SK-N-SH treated with all-trans-retinoic acid at 6 μM for 48 hours (cell line): ENCODE results near the gene DIDO1.

ENCODE experiments used
- ATAC-seq: fragments of 200-7000 bp; cut with Tn5 transposase; 3 replicates; pipeline ENCODE4 v1.9.1; 2020; ENCODE audit warnings: mild to moderate bottlenecking, moderate library complexity
- ARNTL ChIP-seq: fragments of 450-650 bp; formaldehyde crosslinking; IDR thresholded peaks from 2 replicates; pipeline ENCODE4 v1.5.0; 2020; ENCODE audit warnings: low read depth, mild to moderate bottlenecking, moderate library complexity, borderline replicate concordance
- BACH2 ChIP-seq: fragments of 250-450 bp; sonication (Bioruptor Pico); IDR thresholded peaks from 2 replicates; pipeline ENCODE4 v1.9.0; 2021; ENCODE audit warnings: mild to moderate bottlenecking, borderline replicate concordance
- CSDC2 ChIP-seq: fragments of 250-450 bp; sonication (Bioruptor Pico); IDR thresholded peaks from 2 replicates; pipeline ENCODE4 v1.5.0; 2020; ENCODE audit warnings: mild to moderate bottlenecking, moderate library complexity
- GLIS3 ChIP-seq: fragments of 250-450 bp; sonication (Bioruptor Pico); IDR thresholded peaks from 2 replicates; pipeline ENCODE4 v1.5.0; 2020; ENCODE audit warnings: mild to moderate bottlenecking, moderate library complexity
- ISL1 ChIP-seq: fragments of 250-450 bp; sonication (Bioruptor Pico); IDR thresholded peaks from 2 replicates; pipeline ENCODE4 v2.1.2; 2022; ENCODE audit warnings: mild to moderate bottlenecking, moderate library complexity
- OSR1 ChIP-seq: fragments of 250-450 bp; sonication (Bioruptor Pico); IDR thresholded peaks from 2 replicates; pipeline ENCODE4 v1.8.0; 2022; ENCODE audit warnings: moderate library complexity, mild to moderate bottlenecking, inconsistent platforms
- TCF4 ChIP-seq: fragments of 250-450 bp; sonication (Bioruptor Pico); IDR thresholded peaks from 2 replicates; pipeline ENCODE4 v1.8.0; 2021; ENCODE audit warnings: mild to moderate bottlenecking, moderate library complexity, borderline replicate concordance
- TOX ChIP-seq: fragments of 250-450 bp; sonication (Bioruptor Pico); IDR thresholded peaks from 2 replicates; pipeline ENCODE4 v1.8.0; 2021; ENCODE audit warnings: mild to moderate bottlenecking, moderate library complexity, borderline replicate concordance
- ZC3H10 ChIP-seq: fragments of 250-450 bp; sonication (Bioruptor Pico); IDR thresholded peaks from 2 replicates; pipeline ENCODE4 v1.5.1; 2021; ENCODE audit warnings: mild to moderate bottlenecking, moderate library complexity
- ZNF565 ChIP-seq: fragments of 450-650 bp; formaldehyde crosslinking; conservative IDR thresholded peaks from 2 replicates; pipeline ENCODE4 v1.5.0; 2020; ENCODE audit warnings: low read depth, mild to moderate bottlenecking, moderate library complexity
- ZNF8 ChIP-seq: fragments of 450-650 bp; formaldehyde crosslinking; IDR thresholded peaks from 2 replicates; pipeline ENCODE4 v1.5.0; 2020; ENCODE audit warnings: mild to moderate bottlenecking, moderate library complexity
- TF ChIP-seq, protein P1 (sequence below): fragments of 250-450 bp; sonication (Bioruptor Pico); IDR thresholded peaks from 2 replicates; pipeline ENCODE4 v1.8.0; 2020; ENCODE audit warnings: mild to moderate bottlenecking, moderate library complexity, borderline replicate concordance
- TF ChIP-seq, protein P2 (sequence below): fragments of 250-450 bp; sonication (Bioruptor Pico); IDR thresholded peaks from 2 replicates; pipeline ENCODE4 v1.5.0; 2020; ENCODE audit warnings: mild to moderate bottlenecking, moderate library complexity
- TF ChIP-seq, protein P3 (sequence below): fragments of 250-450 bp; sonication (Bioruptor Pico); IDR thresholded peaks from 2 replicates; pipeline ENCODE4 v1.5.1; 2020; ENCODE audit warnings: low read depth, mild to moderate bottlenecking, moderate library complexity
- TF ChIP-seq, protein P4 (sequence below): fragments of 250-450 bp; sonication (Bioruptor Pico); IDR thresholded peaks from 2 replicates; pipeline ENCODE4 v1.8.0; 2021; ENCODE audit warnings: low read depth, mild to moderate bottlenecking, moderate library complexity, borderline replicate concordance

The DIDO1 gene

DNA sequence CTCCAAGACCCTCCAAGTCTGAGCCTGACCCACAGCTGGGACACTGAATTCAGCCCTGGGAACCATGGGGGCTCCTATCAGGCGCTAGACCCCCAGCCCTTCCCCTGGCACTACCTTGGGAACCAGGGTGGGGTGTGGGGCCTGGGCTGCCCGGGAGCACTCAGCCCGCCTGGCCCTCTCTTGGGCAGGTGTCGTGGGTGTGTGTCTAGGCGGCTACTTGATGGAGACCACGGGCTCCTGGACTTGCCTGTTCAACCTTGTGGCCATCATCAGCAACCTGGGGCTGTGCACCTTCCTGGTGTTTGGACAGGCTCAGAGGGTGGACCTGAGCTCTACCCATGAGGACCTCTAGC, 40.8 kb upstream of the DIDO1 start:
- ATAC-seq, result no peak
- TF ChIP-seq GLIS3 (CRISPR knock-in tag), result no peak
- no peak for TF ChIP-seq OSR1 (CRISPR knock-in tag)
- TF ChIP-seq TOX, result no peak
- TF ChIP-seq, protein P1, sequence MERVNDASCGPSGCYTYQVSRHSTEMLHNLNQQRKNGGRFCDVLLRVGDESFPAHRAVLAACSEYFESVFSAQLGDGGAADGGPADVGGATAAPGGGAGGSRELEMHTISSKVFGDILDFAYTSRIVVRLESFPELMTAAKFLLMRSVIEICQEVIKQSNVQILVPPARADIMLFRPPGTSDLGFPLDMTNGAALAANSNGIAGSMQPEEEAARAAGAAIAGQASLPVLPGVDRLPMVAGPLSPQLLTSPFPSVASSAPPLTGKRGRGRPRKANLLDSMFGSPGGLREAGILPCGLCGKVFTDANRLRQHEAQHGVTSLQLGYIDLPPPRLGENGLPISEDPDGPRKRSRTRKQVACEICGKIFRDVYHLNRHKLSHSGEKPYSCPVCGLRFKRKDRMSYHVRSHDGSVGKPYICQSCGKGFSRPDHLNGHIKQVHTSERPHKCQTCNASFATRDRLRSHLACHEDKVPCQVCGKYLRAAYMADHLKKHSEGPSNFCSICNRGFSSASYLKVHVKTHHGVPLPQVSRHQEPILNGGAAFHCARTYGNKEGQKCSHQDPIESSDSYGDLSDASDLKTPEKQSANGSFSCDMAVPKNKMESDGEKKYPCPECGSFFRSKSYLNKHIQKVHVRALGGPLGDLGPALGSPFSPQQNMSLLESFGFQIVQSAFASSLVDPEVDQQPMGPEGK (CRISPR knock-in tag), result no peak
- TF ChIP-seq, protein P2, sequence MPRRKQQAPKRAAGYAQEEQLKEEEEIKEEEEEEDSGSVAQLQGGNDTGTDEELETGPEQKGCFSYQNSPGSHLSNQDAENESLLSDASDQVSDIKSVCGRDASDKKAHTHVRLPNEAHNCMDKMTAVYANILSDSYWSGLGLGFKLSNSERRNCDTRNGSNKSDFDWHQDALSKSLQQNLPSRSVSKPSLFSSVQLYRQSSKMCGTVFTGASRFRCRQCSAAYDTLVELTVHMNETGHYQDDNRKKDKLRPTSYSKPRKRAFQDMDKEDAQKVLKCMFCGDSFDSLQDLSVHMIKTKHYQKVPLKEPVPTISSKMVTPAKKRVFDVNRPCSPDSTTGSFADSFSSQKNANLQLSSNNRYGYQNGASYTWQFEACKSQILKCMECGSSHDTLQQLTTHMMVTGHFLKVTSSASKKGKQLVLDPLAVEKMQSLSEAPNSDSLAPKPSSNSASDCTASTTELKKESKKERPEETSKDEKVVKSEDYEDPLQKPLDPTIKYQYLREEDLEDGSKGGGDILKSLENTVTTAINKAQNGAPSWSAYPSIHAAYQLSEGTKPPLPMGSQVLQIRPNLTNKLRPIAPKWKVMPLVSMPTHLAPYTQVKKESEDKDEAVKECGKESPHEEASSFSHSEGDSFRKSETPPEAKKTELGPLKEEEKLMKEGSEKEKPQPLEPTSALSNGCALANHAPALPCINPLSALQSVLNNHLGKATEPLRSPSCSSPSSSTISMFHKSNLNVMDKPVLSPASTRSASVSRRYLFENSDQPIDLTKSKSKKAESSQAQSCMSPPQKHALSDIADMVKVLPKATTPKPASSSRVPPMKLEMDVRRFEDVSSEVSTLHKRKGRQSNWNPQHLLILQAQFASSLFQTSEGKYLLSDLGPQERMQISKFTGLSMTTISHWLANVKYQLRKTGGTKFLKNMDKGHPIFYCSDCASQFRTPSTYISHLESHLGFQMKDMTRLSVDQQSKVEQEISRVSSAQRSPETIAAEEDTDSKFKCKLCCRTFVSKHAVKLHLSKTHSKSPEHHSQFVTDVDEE, result no peak
- no peak for TF ChIP-seq ZC3H10 (CRISPR knock-in tag)
- TF ChIP-seq, protein P3, sequence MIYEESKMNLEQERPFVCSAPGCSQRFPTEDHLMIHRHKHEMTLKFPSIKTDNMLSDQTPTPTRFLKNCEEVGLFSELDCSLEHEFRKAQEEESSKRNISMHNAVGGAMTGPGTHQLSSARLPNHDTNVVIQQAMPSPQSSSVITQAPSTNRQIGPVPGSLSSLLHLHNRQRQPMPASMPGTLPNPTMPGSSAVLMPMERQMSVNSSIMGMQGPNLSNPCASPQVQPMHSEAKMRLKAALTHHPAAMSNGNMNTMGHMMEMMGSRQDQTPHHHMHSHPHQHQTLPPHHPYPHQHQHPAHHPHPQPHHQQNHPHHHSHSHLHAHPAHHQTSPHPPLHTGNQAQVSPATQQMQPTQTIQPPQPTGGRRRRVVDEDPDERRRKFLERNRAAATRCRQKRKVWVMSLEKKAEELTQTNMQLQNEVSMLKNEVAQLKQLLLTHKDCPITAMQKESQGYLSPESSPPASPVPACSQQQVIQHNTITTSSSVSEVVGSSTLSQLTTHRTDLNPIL (CRISPR knock-in tag), result no peak
- no peak for TF ChIP-seq TCF4 (CRISPR knock-in tag)
- TF ChIP-seq ISL1 (CRISPR knock-in tag), result no peak
- TF ChIP-seq ZNF8, result no peak

DNA sequence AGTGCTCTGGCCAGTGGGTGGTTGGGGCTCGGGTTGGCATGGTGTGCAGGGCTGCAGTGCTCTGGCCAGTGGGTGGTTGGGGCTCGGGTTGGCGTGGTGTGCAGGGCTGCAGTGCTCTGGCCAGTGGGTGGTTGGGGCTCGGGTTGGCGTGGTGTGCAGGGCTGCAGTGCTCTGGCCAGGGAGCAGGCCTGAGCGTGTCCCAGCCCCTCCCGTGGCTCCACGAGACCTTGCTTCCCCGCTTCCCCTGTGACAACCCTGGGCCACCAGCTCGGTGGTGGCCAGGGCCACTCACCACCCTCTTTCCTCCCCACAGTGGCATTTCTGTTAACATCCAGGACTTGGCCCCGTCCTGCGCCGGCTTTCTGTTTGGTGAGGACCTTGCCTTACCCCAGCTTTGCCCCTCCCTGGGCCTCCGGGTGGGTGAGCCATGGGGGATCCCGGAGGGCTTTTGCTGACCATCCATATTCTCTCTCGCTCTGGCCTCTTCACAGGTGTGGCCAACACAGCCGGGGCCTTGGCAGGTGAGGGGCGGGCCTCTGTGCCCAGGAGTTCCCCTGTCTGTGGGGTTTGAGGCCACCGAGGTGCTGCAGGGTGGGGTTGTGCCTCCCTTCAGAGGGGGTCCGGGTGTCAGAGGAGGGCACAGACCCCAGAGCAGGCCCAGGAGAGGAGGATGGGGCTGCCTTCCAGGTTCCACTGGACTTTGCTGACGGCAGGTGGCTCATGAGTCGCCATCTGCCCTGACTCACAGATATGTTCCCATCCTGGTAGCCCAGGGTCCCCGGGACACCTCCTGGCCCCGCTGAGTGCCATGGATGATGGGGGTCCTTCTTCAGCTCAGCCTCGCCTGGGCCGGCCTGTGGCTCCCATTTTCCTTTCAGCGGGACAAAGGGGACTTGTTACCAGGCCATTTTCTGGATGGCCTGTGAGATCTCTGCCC, 40.2 kb upstream of the DIDO1 start:
- TF ChIP-seq BACH2 (no peak), OSR1 (CRISPR knock-in tag) (no peak), ZNF8 (no peak), ZNF565 (no peak), GLIS3 (CRISPR knock-in tag) (no peak), ISL1 (CRISPR knock-in tag) (no peak), ARNTL (CRISPR knock-in tag) (no peak), CSDC2 (no peak)
- TF ChIP-seq, protein P3 (CRISPR knock-in tag), result no peak
- TF ChIP-seq, protein P4, sequence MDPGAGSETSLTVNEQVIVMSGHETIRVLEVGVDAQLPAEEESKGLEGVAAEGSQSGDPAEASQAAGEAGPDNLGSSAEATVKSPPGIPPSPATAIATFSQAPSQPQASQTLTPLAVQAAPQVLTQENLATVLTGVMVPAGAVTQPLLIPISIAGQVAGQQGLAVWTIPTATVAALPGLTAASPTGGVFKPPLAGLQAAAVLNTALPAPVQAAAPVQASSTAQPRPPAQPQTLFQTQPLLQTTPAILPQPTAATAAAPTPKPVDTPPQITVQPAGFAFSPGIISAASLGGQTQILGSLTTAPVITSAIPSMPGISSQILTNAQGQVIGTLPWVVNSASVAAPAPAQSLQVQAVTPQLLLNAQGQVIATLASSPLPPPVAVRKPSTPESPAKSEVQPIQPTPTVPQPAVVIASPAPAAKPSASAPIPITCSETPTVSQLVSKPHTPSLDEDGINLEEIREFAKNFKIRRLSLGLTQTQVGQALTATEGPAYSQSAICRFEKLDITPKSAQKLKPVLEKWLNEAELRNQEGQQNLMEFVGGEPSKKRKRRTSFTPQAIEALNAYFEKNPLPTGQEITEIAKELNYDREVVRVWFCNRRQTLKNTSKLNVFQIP (CRISPR knock-in tag), result no peak
- no peak for ATAC-seq

DNA sequence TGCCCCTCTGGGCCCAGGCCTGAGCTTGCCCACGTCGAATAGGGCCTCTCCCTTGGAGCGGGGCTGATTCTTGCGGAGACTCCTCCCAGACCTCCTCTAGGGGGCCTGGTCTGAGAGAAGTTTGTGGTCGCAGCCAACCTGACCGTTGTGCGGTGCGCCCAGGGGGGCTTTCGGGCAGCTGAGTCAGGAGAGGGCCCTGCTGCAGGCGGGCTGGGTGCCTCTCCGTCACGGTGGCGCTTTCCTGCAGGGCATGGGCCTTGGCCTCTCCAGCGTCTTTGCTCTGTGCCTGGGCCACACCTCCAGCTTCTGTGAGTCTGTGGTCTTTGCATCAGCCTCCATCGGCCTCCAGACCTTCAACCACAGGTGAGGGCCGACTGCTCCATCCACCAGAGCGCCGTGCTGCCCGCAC, 39.1 kb upstream of the DIDO1 start:
- TF ChIP-seq ISL1 (CRISPR knock-in tag) (no peak), TOX (no peak), CSDC2 (no peak)
- no peak for ATAC-seq

DNA sequence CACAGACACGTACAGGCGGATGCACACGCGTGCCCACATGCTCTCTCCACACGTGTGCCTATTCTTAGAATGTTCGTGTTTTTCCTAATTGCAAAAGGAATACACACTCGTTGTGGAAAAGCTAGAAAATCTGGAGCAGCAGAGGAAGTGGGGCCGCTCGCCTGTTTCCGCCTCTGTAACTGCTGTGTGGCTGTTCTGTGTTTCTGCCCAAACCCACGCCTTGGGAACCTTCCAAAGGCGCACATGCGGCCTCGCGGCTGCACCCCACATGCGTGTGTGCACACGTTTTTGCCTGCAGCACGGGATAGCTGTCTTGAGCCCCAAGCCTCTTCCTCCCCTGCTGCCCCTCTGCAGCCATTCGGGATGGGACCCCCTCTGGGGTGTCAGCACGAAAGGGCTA, 38.4 kb upstream of the DIDO1 start:
- ATAC-seq, result no peak; the same call in 2 of the 3 replicates
- TF ChIP-seq ISL1 (CRISPR knock-in tag) (no peak), CSDC2 (no peak), BACH2 (no peak)
